Measurements from ENCODE around the gene ANXA11.

- TF ChIP-seq CTCF (conservative IDR thresholded peaks at IDR 0.05 in 1 of 2, IDR thresholded peaks at IDR 0.05 in 1 of 2; ENCODE audit: low read depth in 1 of 2, low read length in 2 of 2) (no peak), EZH2 (IDR thresholded peaks at IDR 0.05; ENCODE audit: low read length, missing control alignments) (no peak)
Observed at GRCh38 chr10:80200687-80201086, 4.7 kb downstream of the ANXA11 start.
